Skeletal muscle tissue (tissue), 5 donors: ENCODE data around the gene CNKSR3. TPM values are rescaled to one million over a fixed set of nuclear protein-coding genes. Genes with fewer than 3 reads are reported as not detected.

Source experiments
- H3K27ac ChIP-seq: one replicate; pipeline ENCODE4 v1.7.0; 2013; ENCODE audit warnings: mild to moderate bottlenecking, low read depth, low read length, inconsistent platforms
- H3K27me3 ChIP-seq, 3 donors: one replicate each; pipeline ENCODE4 v1.7.0; 2013; ENCODE audit warnings: low read length in 3 of 3; ENCODE audit not compliant: control insufficient read depth in 3 of 3, insufficient read depth in 3 of 3
- H3K36me3 ChIP-seq, 3 donors: one replicate each; pipeline ENCODE4 v1.7.0; 2013; ENCODE audit warnings: low read length in 3 of 3; ENCODE audit not compliant: control insufficient read depth in 3 of 3, insufficient read depth in 3 of 3
- H3K4me1 ChIP-seq, 3 donors: one replicate each; pipeline ENCODE4 v1.7.0; 2013; ENCODE audit warnings: low read length in 3 of 3, mild to moderate bottlenecking in 3 of 3; ENCODE audit not compliant: control insufficient read depth in 3 of 3, insufficient read depth in 3 of 3
- H3K4me3 ChIP-seq, 3 donors: one replicate each; pipeline ENCODE4 v1.7.0; 2013; ENCODE audit warnings: low read length in 3 of 3
- H3K9ac ChIP-seq, 3 donors: one replicate each; pipeline ENCODE4 v1.7.0; 2013; ENCODE audit warnings: low read length in 3 of 3, mild to moderate bottlenecking in 3 of 3, moderate library complexity in 2 of 3, low read depth in 1 of 3
- H3K9me3 ChIP-seq, 3 donors: one replicate each; pipeline ENCODE4 v1.7.0; 2013; ENCODE audit warnings: low read length in 3 of 3; ENCODE audit not compliant: control insufficient read depth in 3 of 3
- small RNA-seq: library from RNA; depleted of rRNA; stranded (forward); fragments of <200 nt; gene quantifications from one replicate; pipeline ENCODE3, GENCODE V24; 2014
- total RNA-seq: library from RNA; depleted of rRNA; stranded (reverse); fragments of >200 nt; gene quantifications from one replicate; pipeline ENCODE4 v1.2.3, GENCODE V29; 2014
- donor health status: Osteomylitis.

CNKSR3 gene
- total RNA-seq, 1 donor from 2014 or later, result 3.7 TPM

GRCh38 chr6:154350293-154350692 is 160.2 kb downstream of the CNKSR3 start:
- Histone ChIP-seq H3K27me3 (no peaks in the 10 kb centered on the region), H3K4me3 (no peak overlapping the region), H3K36me3 (no peaks in the 10 kb centered on the region), H3K9me3 (no peaks in the 10 kb centered on the region), H3K9ac (no peak overlapping the region), H3K4me1 (no peaks in the 10 kb centered on the region), H3K27ac (no peak overlapping the region)

- Histone ChIP-seq H3K27ac (no peak overlapping the region), H3K9ac (no peak overlapping the region), H3K4me3 (no peak overlapping the region), H3K4me1 (no peaks in the 10 kb centered on the region), H3K27me3 (no peaks in the 10 kb centered on the region), H3K9me3 (no peaks in the 10 kb centered on the region), H3K36me3 (no peaks in the 10 kb centered on the region)
These were observed 162.5 kb downstream of the CNKSR3 start for GRCh38 chr6:154347981-154348380.

- H3K27me3 ChIP-seq, result no peaks in the 10 kb centered on the region
- no peak overlapping the region for H3K4me3 ChIP-seq
- no peaks in the 10 kb centered on the region for H3K9me3 ChIP-seq
- H3K9ac ChIP-seq, result no peak overlapping the region
- H3K27ac ChIP-seq, result no peak overlapping the region
- no peaks in the 10 kb centered on the region for H3K36me3 ChIP-seq
- no peaks in the 10 kb centered on the region for H3K4me1 ChIP-seq
These were observed 164.7 kb downstream of the CNKSR3 start for GRCh38 chr6:154345811-154346210.

DNA sequence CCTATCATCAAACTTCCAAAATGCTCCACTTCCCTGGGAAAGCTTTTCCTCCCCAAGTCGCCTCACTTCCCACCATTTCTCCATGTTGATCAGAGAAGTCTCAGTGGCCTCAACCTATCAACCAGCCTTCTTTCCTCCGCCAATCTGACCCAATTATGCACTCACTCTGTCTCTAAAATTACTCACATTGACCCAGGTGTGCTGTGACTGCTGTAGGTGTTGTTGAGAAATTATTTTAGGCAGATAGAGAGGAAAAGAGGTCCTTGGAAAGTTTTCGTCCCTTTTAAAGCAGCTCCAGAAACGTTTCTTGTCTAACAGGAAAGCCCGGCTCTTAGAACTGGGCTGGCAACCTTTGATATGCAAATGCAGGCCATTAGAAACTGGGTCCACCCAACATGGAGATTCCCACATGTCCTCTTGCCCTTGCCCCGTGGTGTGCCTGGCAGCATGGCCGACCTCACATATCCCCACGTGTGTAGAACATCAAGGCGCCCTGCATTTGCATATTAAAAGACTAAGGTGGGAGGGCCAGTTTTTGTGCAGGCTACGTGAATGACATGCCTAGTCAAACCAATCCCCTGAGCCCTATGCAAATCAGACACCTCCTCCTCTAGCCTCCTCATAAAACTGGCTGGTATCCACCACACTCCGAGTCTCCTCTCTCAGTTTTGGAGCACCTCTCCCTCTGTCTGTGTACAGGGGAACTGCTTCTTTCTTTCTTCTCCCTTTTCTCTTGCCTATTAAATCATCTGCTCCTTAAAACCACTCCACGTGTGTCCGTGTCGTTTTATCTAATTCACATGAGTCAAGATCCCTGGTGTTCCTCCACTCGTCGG is 166.8 kb downstream of the CNKSR3 start:
- Histone ChIP-seq H3K27me3 (no peaks in the 10 kb centered on the region), H3K36me3 (no peaks in the 10 kb centered on the region), H3K27ac (no peak overlapping the region), H3K4me3 (no peak overlapping the region), H3K4me1 (no peaks in the 10 kb centered on the region), H3K9ac (no peak overlapping the region), H3K9me3 (no peaks in the 10 kb centered on the region)

- Histone ChIP-seq H3K9me3 (no peaks in the 10 kb centered on the region), H3K4me1 (no peaks in the 10 kb centered on the region), H3K27ac (no peak overlapping the region), H3K27me3 (no peaks in the 10 kb centered on the region), H3K4me3 (no peak overlapping the region), H3K9ac (no peak overlapping the region), H3K36me3 (no peaks in the 10 kb centered on the region)
These were observed 168.6 kb downstream of the CNKSR3 start for GRCh38 chr6:154341871-154342270.

- Histone ChIP-seq H3K36me3 (no peaks in the 10 kb centered on the region), H3K9ac (no peak overlapping the region), H3K4me1 (no peaks in the 10 kb centered on the region), H3K27ac (no peak overlapping the region), H3K9me3 (no peaks in the 10 kb centered on the region), H3K27me3 (no peaks in the 10 kb centered on the region), H3K4me3 (no peak overlapping the region)
These were observed 169.1 kb downstream of the CNKSR3 start for GRCh38 chr6:154341336-154341735.

Small RNA genes within 50 kb of the gene (small RNA-seq; reads per million reads assigned to genes)
- not detected for gene AL357075.2

Other genes starting within 250 kb of the CNKSR3 start
- gene IPCEF1, start 153.9 kb downstream of the CNKSR3 start, total RNA-seq, result 2.1 TPM
- 52.7 TPM for gene SCAF8, start 222.7 kb upstream of the CNKSR3 start, total RNA-seq